Measurements from ENCODE around the gene GPR63.

Gene GPR63

GRCh38 chr6:96761794-96762193, 75.5 kb downstream of the GPR63 start:
- Mint-ChIP-seq H3K36me3 (ENCODE audit: low read depth) (no peaks in the 10 kb centered on the region), H3K9me3 (no peaks in the 10 kb centered on the region), H3K4me3 (no peak overlapping the region), H3K27me3 (ENCODE audit: low read depth) (peaks cover 6% of the 10 kb centered on the region), H3K4me1 (ENCODE audit: low read depth) (no peaks in the 10 kb centered on the region), H3K27ac (no peak overlapping the region)
- no peak for DNase-seq (ENCODE audit: low spot score)

DNA sequence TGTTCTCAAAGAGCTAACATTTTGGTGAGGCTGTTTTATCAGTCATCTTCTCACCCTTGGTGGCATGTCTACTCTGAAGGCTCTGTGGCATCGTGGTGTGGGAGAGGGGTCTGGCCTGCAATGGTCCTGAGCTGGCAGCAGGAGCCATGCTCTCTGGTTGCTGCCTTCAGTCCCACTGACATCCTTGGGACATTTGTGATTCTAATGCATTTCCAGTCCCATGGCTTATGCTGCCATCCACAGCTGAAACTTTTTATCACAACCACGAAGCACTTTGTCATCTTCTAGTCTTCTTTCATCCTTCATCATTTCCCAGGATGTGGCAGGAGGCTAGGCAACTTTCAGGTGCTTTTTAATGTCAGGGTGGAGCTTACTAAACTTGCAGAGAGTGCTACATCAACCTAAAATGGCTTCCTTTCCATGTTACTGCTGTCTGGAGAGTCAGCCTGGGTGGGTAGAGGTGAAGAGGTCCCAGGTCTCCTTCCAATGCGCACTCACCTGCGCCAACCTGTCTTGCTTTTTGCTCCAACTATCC, 77.1 kb downstream of the GPR63 start:
- H3K27me3 Mint-ChIP-seq (ENCODE audit: low read depth): peaks cover 8% of the 10 kb centered on the region
- H3K36me3 Mint-ChIP-seq (ENCODE audit: low read depth): no peaks in the 10 kb centered on the region
- no peak for DNase-seq (ENCODE audit: low spot score)
- no peak overlapping the region for H3K27ac Mint-ChIP-seq
- no peaks in the 10 kb centered on the region for H3K4me1 Mint-ChIP-seq (ENCODE audit: low read depth)
- H3K4me3 Mint-ChIP-seq: no peak overlapping the region
- H3K9me3 Mint-ChIP-seq: no peaks in the 10 kb centered on the region

DNA sequence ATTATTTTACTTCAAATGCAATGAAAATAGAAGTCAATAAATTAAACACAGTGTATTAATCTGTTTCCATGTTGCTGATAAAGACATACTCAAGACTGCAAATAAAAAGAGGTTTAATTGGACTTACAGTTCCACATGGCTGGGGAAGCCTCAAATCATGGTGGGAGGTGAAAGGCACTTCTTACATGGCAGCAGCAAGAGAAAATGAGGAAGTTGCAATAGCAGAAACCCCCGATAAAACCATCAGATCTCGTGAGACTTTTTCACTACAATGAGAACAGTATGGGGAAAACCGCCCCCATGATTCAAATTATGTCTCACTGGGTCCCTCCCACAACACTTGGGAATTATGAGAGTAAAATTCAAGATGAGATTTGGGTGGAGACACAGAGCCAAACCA, 82.2 kb downstream of the GPR63 start:
- H3K9me3 Mint-ChIP-seq: no peaks in the 10 kb centered on the region
- H3K4me1 Mint-ChIP-seq (ENCODE audit: low read depth): no peaks in the 10 kb centered on the region
- H3K36me3 Mint-ChIP-seq (ENCODE audit: low read depth): no peaks in the 10 kb centered on the region
- no peak overlapping the region for H3K4me3 Mint-ChIP-seq
- DNase-seq (ENCODE audit: low spot score): no peak
- H3K27me3 Mint-ChIP-seq (ENCODE audit: low read depth): peaks cover 19% of the 10 kb centered on the region
- H3K27ac Mint-ChIP-seq: no peak overlapping the region

GRCh38 chr6:96749891-96750290, 87.4 kb downstream of the GPR63 start:
- H3K4me3 Mint-ChIP-seq: no peak overlapping the region
- no peaks in the 10 kb centered on the region for H3K4me1 Mint-ChIP-seq (ENCODE audit: low read depth)
- H3K27me3 Mint-ChIP-seq (ENCODE audit: low read depth): peaks cover 12% of the 10 kb centered on the region
- no peaks in the 10 kb centered on the region for H3K36me3 Mint-ChIP-seq (ENCODE audit: low read depth)
- H3K9me3 Mint-ChIP-seq: no peaks in the 10 kb centered on the region
- no peak overlapping the region for H3K27ac Mint-ChIP-seq
- DNase-seq (ENCODE audit: low spot score): no peak
